C4-2B (cell line): ENCODE measurements around the gene MIA2.

Experiments used
- H3K27ac ChIP-seq: fragments of 450-650 bp; 2 replicates; pipeline ENCODE4 v1.5.1; 2017
- ZFX ChIP-seq: fragments of 450-650 bp; IDR thresholded peaks from 2 replicates; pipeline ENCODE4 v1.6.1; 2017
- TF ChIP-seq, protein P1 (sequence below): fragments of 450-650 bp; conservative IDR thresholded peaks from 2 replicates; pipeline ENCODE4 v1.5.1; 2017; ENCODE audit warnings: mild to moderate bottlenecking

Gene MIA2

GRCh38 chr14:39395555-39396254, 162.0 kb downstream of the MIA2 start:
- no peak overlapping the region for H3K27ac ChIP-seq

GRCh38 chr14:39396448-39396847, 162.7 kb downstream of the MIA2 start:
- H3K27ac ChIP-seq, result no peak overlapping the region
- TF ChIP-seq, protein P1, sequence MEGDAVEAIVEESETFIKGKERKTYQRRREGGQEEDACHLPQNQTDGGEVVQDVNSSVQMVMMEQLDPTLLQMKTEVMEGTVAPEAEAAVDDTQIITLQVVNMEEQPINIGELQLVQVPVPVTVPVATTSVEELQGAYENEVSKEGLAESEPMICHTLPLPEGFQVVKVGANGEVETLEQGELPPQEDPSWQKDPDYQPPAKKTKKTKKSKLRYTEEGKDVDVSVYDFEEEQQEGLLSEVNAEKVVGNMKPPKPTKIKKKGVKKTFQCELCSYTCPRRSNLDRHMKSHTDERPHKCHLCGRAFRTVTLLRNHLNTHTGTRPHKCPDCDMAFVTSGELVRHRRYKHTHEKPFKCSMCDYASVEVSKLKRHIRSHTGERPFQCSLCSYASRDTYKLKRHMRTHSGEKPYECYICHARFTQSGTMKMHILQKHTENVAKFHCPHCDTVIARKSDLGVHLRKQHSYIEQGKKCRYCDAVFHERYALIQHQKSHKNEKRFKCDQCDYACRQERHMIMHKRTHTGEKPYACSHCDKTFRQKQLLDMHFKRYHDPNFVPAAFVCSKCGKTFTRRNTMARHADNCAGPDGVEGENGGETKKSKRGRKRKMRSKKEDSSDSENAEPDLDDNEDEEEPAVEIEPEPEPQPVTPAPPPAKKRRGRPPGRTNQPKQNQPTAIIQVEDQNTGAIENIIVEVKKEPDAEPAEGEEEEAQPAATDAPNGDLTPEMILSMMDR, result no peak
- no peak for TF ChIP-seq ZFX

More at GRCh38 chr14:39395555-39396254, 162.0 kb downstream of the MIA2 start:
- TF ChIP-seq ZFX, result no peak
- TF ChIP-seq, protein P1, result no peak

DNA sequence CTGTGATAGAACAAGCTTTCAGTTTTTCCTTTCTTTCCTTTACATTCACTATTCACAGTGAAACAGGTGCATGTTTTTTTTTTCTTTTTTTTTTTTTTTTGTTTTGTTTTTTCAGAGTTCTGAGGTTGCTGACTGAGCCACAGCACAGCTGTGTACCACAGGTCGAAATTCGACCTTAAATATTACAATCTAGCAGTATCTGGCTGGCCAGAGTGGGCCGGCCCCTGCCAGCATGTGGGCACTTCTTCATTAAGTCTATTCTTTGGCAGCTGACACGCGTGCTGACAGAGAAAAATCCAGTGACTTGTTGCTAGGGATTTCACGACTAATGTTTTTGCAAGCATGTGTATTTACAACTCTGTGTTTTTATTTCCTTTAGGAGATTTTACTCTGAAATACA, 164.7 kb downstream of the MIA2 start:
- TF ChIP-seq ZFX, result no peak
- TF ChIP-seq, protein P1, result no peak

GRCh38 chr14:39406560-39406959, 172.8 kb downstream of the MIA2 start:
- no peak for TF ChIP-seq ZFX
- TF ChIP-seq, protein P1, result no peak
- no peak overlapping the region for H3K27ac ChIP-seq

More for the DNA sequence above, 164.7 kb downstream of the MIA2 start:
- H3K27ac ChIP-seq, result no peak overlapping the region

- no peak overlapping the region for H3K27ac ChIP-seq
- TF ChIP-seq ZFX, result no peak
- TF ChIP-seq, protein P1, result no peak
Measured at GRCh38 chr14:39416072-39416471, 182.4 kb downstream of the MIA2 start.

- H3K27ac ChIP-seq, result no peak overlapping the region
- TF ChIP-seq, protein P1, result peak; percentile 25; the same call in 1 of the 2 replicates
- TF ChIP-seq ZFX, result no peak
Measured at GRCh38 chr14:39417014-39417413, 183.3 kb downstream of the MIA2 start.

DNA sequence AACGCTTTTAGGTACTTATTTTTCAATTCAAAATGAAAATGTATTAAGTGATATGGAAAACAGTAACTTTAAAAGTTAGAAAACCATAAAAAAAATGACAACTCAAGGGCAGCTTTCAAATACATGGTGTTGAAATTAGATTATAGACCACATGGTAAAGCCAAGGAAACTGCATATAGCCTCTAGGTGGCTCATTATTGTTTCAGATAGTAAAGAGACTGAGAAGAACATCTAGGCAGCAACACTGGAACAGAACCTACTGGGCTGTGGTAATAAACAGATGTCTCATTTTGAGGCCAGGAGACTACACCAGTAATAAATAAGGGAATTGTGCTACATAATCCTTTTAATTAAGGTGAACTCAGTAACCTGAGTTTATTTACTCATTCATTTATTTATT, 185.6 kb downstream of the MIA2 start:
- TF ChIP-seq, protein P1, result peak; percentile 24
- TF ChIP-seq ZFX, result no peak
- H3K27ac ChIP-seq, result no peak overlapping the region
